Measurements from ENCODE around the gene SLC12A4.

- no peak for TF ChIP-seq POLR2AphosphoS5 (IDR thresholded peaks at IDR 0.05; ENCODE audit: low read depth, low read length)
- no peak for TF ChIP-seq POLR2A (IDR thresholded peaks at IDR 0.05; ENCODE audit: low read depth, low read length)
These were observed 21.6 kb upstream of the SLC12A4 start for GRCh38 chr16:67990018-67990386.
